NCI-H2196 (cell line): ENCODE results near the gene PIP4K2C.
"Not testable (repeated sequence)": the region's sequence is repeated elsewhere in the genome, so short reads cannot be mapped to it uniquely, and the experiment has no call there.

Experiments used
- DNase-seq: peaks from one replicate; lab custom pipeline; 2025; ENCODE audit not compliant: unreplicated experiment; lab: John Stamatoyannopoulos, UW

Gene PIP4K2C

DNA sequence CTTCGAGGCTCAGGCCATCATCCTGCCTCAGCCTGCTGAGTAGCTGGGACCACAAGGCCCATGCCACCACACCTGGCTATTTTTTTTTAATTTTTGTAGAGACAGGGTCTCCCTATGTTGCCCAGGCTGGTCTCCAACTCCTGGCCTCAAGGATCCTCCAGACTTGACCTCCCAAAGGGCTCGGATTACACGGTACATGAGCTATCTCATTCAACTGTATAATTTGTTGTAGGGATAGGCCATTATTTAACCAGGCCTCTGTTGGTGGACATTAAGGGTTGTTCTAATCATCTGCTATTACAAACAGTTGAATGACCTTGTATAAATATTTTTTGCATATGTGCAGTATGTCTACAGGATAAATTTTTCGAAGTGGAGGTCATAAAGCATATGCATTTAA is 32.1 kb upstream of the PIP4K2C start:
- DNase-seq, result no peak

GRCh38 chr12:57560516-57560915 is 30.5 kb upstream of the PIP4K2C start:
- no peak for DNase-seq

DNA sequence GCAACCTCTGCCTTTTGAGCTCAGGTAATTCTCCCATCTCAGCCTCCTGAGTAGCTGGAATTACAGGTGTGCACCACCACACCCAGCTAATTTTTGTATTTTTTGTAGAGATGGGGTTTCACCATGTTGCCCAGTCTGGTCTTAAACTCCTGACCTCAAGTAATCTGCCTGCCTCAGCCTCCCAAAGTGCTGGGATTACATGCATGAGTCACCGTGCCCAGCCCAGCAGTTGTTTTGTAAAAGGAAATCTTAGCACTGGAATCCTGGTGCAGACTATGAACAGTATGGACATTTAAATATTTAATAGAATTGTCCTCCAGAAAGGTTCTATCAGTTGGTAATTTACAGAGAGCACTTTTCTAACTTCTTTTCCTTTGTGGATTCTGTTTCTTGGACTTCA is 29.9 kb upstream of the PIP4K2C start:
- not testable (repeated sequence) for DNase-seq

DNA sequence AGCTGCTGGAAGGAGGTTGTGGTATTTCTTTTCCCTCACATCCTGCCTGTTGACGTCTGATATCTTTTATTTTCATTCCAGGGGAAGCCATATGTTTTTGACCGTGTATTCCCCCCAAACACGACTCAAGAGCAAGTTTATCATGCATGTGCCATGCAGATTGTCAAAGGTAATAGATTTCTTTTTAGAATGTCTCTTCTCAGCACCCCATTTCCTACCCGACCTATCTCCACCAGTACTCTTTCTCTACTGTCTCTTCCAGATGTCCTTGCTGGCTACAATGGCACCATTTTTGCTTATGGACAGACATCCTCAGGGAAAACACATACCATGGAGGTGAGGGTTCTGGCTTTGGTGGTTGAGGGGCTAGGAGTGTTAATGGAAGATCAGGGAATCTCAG is 27.6 kb upstream of the PIP4K2C start:
- no peak for DNase-seq

- no peak for DNase-seq
These were observed 26.7 kb upstream of the PIP4K2C start for GRCh38 chr12:57564178-57564740.

DNA sequence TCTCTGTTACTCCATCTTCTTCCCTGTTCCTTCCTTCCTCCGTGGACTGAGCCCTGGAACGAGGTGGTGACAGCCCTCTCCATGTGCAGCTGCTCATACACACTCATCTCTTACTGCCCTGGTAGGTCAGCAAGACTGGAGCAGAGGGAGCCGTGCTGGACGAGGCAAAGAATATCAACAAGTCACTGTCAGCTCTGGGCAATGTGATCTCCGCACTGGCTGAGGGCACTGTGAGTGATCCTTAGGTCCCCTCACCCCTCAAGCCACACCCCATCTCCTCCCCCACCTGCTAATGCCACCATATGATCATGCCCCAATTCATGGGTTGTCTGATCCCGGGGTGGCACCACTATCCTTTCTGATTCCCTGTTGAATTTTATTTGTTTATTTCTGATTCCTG is 22.2 kb upstream of the PIP4K2C start:
- DNase-seq, result no peak

DNA sequence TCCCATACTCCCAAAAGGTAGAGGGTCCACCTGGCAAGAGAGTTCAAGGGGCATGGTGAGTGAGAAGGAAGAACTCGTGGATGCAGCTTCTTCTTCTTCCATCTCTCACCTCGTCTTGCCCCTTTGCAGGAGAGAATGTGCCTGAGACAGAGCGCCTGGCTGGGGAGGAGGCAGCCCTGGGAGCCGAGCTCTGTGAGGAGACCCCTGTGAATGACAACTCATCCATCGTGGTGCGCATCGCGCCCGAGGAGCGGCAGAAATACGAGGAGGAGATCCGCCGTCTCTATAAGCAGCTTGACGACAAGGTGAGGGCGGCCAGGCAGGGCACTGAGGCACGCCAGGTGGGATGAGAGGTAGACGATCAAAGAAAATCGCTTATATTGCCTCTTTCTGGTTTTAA is 21.1 kb upstream of the PIP4K2C start:
- DNase-seq, result no peak

DNA sequence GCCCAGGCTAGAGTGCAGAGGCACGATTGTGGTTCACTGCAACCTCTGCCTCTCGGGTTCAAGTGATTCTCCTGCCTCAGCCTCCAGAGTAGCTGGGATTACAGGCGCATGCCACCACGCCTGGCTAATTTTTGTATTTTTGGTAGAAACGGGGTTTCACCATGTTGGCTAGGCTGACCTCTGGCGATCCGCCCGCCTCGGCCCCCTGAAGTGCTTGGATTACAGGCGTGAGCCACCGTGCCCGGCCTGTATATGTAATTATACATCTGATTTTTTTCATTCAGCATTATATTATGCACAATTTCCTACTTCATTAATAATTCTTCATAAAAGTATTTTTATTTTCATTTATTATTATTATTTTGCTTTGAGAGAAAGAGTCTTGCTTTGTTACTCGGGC is 20.6 kb upstream of the PIP4K2C start:
- DNase-seq, result not testable (repeated sequence)

DNA sequence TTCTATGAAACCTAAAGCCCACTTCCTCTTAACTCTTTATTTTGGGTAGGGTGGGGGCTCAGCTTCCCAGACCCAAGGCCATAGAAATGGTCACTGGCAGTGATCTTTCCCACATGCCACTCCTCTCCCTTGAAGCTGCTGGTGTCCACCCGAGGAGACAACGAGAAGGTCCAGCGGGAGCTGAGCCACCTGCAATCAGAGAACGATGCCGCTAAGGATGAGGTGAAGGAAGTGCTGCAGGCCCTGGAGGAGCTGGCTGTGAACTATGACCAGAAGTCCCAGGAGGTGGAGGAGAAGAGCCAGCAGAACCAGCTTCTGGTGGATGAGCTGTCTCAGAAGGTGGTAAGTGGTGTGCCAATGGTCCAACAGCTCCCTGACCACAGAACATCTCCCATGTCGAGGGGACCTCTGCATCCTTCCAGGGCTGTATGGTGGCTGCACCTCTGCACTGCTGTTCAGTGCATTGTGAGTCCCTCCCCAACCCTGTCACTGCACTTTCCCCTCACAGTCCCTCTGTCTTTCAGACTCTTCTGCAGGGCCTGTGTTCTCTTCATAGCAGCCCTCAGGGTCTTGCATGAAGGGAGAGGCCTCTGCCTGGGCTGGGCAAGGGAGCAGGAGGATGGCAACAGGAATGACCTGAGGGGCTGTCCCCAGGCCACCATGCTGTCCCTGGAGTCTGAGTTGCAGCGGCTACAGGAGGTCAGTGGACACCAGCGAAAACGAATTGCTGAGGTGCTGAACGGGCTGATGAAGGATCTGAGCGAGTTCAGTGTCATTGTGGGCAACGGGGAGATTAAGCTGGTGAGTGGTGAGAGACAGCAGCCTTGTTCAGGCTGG is 18.8 kb upstream of the PIP4K2C start:
- no peak for DNase-seq

GRCh38 chr12:57574795-57575194 is 16.2 kb upstream of the PIP4K2C start:
- DNase-seq, result no peak

GRCh38 chr12:57575771-57576612 is 15.0 kb upstream of the PIP4K2C start:
- no peak for DNase-seq

GRCh38 chr12:57576613-57577160 is 14.3 kb upstream of the PIP4K2C start:
- no peak for DNase-seq

DNA sequence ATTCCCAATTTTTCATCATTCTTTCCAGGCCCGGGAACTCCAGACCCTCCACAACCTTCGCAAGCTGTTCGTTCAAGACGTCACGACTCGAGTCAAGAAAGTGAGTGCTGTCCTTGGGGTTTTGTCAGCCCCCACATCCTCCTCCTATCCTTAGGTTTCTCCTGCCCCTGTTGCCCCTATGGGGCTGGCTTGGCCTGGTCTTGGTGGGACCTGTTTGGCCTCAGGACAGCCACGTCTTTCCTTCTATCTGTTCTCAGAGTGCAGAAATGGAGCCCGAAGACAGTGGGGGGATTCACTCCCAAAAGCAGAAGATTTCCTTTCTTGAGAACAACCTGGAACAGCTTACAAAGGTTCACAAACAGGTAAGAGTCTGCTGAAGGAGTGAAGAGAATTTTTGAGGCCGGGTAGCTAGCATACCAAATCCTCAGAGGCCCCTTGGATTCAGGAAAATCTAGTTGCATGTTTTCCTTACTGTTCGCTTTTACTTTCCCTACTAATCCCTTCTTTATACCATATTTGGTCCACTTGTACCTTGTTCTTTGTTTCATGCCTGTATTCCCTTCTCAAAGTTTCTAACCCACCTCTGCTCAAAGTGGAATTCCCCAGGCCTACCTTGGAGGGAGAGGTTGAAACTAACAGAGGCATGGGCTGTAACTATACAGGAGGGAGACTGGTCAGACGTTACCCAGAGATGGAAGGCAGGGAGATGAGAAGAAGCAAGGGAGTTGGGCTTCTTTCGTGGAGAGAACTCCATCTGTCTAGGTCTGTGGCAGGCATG is 12.8 kb upstream of the PIP4K2C start:
- DNase-seq, result no peak

- no peak for DNase-seq
These were observed 12.0 kb upstream of the PIP4K2C start for GRCh38 chr12:57579011-57579410.

DNA sequence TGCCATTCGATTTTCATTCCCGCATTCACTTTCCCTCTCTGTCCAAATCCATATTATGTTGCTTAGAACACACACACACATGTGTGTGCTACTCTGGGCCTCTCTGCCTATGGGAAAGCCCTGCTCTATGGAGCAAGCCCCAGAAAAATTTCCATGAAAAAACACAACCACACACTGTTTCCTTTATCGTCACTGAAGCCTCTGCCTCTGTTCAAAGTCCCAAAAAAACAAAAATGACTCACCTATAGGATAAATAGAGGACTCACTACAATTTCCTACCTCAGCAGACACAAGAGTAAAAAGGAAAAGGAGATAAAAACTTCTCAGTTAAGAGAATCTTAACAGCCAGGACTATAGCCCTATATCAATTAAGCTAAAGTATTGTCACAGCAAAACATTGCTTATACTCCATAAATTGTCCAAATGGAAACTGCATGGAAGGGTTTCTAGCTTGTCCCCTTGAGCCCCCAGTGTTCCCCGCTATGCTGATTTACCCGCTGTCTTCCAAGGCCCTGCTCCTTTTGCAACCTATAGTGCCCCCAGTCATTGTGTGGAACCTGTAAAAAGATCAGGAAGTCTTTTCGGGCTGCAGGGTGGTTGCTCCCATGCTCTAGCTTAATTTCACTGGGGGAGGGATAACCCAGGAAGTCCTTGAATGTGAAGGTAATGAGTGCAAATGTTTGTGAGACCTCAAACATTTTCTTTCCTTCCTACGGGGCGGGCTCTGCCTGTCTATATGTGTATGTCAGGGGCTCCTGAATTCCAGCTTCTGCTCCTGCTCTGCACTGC is 11.1 kb upstream of the PIP4K2C start:
- no peak for DNase-seq

DNA sequence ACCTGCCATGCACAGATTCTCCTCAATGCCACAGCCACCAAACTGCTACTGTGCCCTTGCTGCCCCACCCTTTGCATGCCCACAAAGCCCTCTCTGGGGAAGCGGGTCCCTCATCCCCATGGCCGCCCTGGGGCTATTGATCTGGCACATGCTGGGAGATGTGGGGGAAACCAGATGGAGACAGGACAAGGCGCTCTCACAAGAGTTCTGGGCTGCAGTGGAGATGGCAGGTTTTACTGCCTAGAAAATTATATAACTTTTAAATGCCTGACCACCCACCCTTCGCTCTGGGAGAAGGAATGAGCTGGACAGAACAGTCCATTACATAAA is 10.6 kb upstream of the PIP4K2C start:
- DNase-seq, result no peak

- no peak for DNase-seq
These were observed 9.2 kb upstream of the PIP4K2C start for GRCh38 chr12:57581802-57582201.

- no peak for DNase-seq
These were observed 8.6 kb upstream of the PIP4K2C start for GRCh38 chr12:57582440-57582839.

- DNase-seq, result peak; percentile 82
These were observed 7.8 kb upstream of the PIP4K2C start for GRCh38 chr12:57583008-57583831.
